GM12878 (cell line): ENCODE data around the gene GNG12. TPM values are rescaled to one million over a fixed set of nuclear protein-coding genes. Genes with fewer than 3 reads are reported as not detected.

Experiments
- BACH1 ChIP-seq: fragments of 450-650 bp; IDR thresholded peaks from 2 replicates; pipeline ENCODE4 v1.6.1; 2017; ENCODE audit warnings: mild to moderate bottlenecking, borderline replicate concordance
- HDAC6 ChIP-seq: fragments of 200-600 bp; sonication (generic); IDR thresholded peaks from one replicate; pipeline ENCODE4 v1.8.0; 2017; ENCODE audit warnings: antibody characterized with exemption; ENCODE audit not compliant: unreplicated experiment
- KLF5 ChIP-seq: fragments of 450-650 bp; IDR thresholded peaks from 2 replicates; pipeline ENCODE4 v1.6.1; 2014; ENCODE audit warnings: mild to moderate bottlenecking; ENCODE audit not compliant: partially characterized antibody
- STAT1 ChIP-seq: fragments of 450-650 bp; conservative IDR thresholded peaks from 2 replicates; pipeline ENCODE4 v1.6.1; 2014; ENCODE audit warnings: antibody characterized with exemption, mild to moderate bottlenecking
- polyA plus RNA-seq, 11 experiments: library from polyadenylated mRNA; depleted of rRNA in 4 of 11; unstranded in 6 of 11; stranded (reverse) in 5 of 11; fragments of >200 nt; fragmentation: Nextera tagmentation in 4 of 11; fragmentation: Illumina TruSeq in 1 of 11; extraction: Ambion mirVana in 4 of 11; extraction: Trizol in 1 of 11; gene quantifications; 1 replicate in 1 of 11; 2 replicates in 10 of 11; pipeline versions ENCODE4 v1.2.1 to v1.2.3, GENCODE V29; 2011 to 2016; ENCODE audit warnings: inconsistent platforms in 2 of 11, missing spikeins in 2 of 11, low read depth in 1 of 11
- total RNA-seq, 4 experiments: library from RNA; depleted of rRNA in 3 of 4; stranded (reverse); fragments of >200 nt in 3 of 4; fragmentation: Illumina TruSeq in 1 of 4; extraction: Trizol in 1 of 4; gene quantifications; 2 replicates each; pipeline versions ENCODE4 v1.2.1 to v1.2.3, GENCODE V29; 2013 to 2021
- TF ChIP-seq, protein P1 (sequence below): fragments of 450-650 bp; IDR thresholded peaks from 2 replicates; pipeline ENCODE4 v1.6.1; 2017; ENCODE audit warnings: mild to moderate bottlenecking
- TF ChIP-seq, protein P2 (sequence below): fragments of 450-650 bp; IDR thresholded peaks from 2 replicates; pipeline ENCODE4 v1.6.1; 2017; ENCODE audit warnings: low read depth, mild to moderate bottlenecking, moderate library complexity
- TF ChIP-seq, protein P3 (sequence below): fragments of 450-650 bp; IDR thresholded peaks from 2 replicates; pipeline ENCODE4 v1.6.1; 2016; ENCODE audit warnings: mild to moderate bottlenecking

GNG12 gene
- total and polyA plus RNA-seq, 10 of the 15 experiments (the other 5 are each of a cell fraction or from before 2014, with no cell fraction given) = 0.22 to 32.8 (median 0.35) TPM

DNA sequence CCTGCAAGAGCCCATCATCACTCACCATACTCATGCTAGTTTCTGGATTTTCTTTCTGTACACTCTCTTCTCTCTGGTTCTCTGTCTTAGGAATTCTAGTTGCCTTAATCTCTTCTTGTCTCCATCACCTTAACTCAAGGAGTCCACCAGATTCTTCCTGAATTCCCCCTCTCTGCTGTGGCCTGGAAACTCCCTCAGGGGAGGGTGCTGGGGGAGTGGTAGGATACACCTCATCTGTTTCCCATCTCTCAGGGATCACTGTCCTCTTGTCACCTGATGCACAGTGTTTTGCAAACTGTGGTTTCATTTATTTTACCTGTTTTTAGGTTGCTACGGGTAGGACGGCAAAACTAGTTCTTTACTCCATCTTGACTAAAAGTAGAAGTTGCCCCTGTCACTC lies 6.6 kb upstream of the GNG12 start (continued):
- TF ChIP-seq, protein P1, sequence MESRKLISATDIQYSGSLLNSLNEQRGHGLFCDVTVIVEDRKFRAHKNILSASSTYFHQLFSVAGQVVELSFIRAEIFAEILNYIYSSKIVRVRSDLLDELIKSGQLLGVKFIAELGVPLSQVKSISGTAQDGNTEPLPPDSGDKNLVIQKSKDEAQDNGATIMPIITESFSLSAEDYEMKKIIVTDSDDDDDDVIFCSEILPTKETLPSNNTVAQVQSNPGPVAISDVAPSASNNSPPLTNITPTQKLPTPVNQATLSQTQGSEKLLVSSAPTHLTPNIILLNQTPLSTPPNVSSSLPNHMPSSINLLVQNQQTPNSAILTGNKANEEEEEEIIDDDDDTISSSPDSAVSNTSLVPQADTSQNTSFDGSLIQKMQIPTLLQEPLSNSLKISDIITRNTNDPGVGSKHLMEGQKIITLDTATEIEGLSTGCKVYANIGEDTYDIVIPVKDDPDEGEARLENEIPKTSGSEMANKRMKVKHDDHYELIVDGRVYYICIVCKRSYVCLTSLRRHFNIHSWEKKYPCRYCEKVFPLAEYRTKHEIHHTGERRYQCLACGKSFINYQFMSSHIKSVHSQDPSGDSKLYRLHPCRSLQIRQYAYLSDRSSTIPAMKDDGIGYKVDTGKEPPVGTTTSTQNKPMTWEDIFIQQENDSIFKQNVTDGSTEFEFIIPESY = no peak
- TF ChIP-seq HDAC6 (no peak), BACH1 (no peak), STAT1 (no peak), KLF5 (no peak)
- TF ChIP-seq, protein P2, sequence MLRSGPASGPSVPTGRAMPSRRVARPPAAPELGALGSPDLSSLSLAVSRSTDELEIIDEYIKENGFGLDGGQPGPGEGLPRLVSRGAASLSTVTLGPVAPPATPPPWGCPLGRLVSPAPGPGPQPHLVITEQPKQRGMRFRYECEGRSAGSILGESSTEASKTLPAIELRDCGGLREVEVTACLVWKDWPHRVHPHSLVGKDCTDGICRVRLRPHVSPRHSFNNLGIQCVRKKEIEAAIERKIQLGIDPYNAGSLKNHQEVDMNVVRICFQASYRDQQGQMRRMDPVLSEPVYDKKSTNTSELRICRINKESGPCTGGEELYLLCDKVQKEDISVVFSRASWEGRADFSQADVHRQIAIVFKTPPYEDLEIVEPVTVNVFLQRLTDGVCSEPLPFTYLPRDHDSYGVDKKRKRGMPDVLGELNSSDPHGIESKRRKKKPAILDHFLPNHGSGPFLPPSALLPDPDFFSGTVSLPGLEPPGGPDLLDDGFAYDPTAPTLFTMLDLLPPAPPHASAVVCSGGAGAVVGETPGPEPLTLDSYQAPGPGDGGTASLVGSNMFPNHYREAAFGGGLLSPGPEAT = no peak
- TF ChIP-seq, protein P3, sequence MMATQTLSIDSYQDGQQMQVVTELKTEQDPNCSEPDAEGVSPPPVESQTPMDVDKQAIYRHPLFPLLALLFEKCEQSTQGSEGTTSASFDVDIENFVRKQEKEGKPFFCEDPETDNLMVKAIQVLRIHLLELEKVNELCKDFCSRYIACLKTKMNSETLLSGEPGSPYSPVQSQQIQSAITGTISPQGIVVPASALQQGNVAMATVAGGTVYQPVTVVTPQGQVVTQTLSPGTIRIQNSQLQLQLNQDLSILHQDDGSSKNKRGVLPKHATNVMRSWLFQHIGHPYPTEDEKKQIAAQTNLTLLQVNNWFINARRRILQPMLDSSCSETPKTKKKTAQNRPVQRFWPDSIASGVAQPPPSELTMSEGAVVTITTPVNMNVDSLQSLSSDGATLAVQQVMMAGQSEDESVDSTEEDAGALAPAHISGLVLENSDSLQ = no peak
